Mesothelial cell of epicardium (in vitro differentiated cells): Measurements from ENCODE around the gene IPO9. TPM values are rescaled to one million over a fixed set of nuclear protein-coding genes. Genes with fewer than 3 reads are reported as not detected.

Source experiments
- DNase-seq, 2 experiments: peaks; one replicate each; pipeline ENCODE4 v3.0.0; 2021; ENCODE audit warnings: low spot score in 2 of 2; ENCODE audit not compliant: unreplicated experiment in 2 of 2
- H3K27ac Mint-ChIP-seq: 2 replicates; pipeline ENCODE4 v1.8.0; 2021; ENCODE audit warnings: mixed read lengths
- H3K27me3 Mint-ChIP-seq: 2 replicates; pipeline ENCODE4 v1.8.0; 2021; ENCODE audit warnings: low read depth, mixed read lengths
- H3K36me3 Mint-ChIP-seq: 2 replicates; pipeline ENCODE4 v1.8.0; 2021; ENCODE audit warnings: mixed read lengths
- H3K4me1 Mint-ChIP-seq: 2 replicates; pipeline ENCODE4 v1.8.0; 2021; ENCODE audit warnings: mixed read lengths
- H3K4me3 Mint-ChIP-seq: 2 replicates; pipeline ENCODE4 v1.8.0; 2021; ENCODE audit warnings: mild to moderate bottlenecking, moderate library complexity, mixed read lengths
- H3K9me3 Mint-ChIP-seq: 2 replicates; pipeline ENCODE4 v1.8.0; 2021; ENCODE audit warnings: mixed read lengths
- total RNA-seq: library from RNA; stranded (reverse); gene quantifications from 3 replicates; pipeline ENCODE4 v1.2.1, GENCODE V29; 2021
- TF ChIP-seq, protein P1 (sequence below): fragments of 200-600 bp; sonication (generic); IDR thresholded peaks from one replicate; pipeline ENCODE4 v1.5.0; 2021; ENCODE audit warnings: antibody characterized with exemption; ENCODE audit not compliant: unreplicated experiment

Gene IPO9
- total RNA-seq, 1 donor from 2014 or later: 87.8 TPM

DNA sequence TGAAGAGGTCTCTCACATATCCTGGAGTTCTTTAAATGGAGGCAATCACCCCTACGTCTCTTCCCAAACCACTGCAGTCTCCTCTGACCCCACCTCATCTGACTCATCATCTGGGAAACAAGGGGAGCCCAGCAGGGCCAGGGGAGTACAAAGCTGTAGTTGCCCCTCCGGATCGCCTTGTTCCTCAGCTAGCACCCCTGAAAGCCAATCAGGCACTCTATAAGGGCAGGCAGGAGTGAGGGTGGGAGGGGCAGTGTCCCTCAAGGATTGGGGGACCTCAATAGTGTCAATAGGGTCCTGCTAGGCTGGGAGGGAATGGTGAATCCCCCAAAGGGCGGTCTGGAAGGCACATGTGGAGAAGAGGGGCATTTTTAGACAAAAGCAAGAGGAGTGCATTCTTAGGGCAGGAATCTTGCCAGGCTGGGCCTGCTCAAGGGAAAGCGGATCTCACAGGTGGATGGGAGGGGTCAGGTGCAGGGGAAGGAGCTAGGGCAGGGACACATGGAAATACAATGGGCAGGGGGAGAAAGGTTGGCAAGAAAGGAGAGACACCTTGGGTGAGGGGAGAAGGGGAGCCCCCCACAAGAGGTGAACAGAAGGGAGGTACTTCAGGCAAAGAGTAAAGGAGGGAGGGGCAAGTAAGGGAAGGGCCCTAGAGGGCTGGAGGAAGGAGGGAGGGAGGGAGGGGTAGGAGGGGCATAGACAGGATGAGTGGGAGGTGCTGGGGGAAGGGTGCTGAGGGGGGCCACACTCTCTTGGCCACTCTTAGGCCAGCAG is 65.6 kb downstream of the IPO9 start:
- TF ChIP-seq, protein P1, sequence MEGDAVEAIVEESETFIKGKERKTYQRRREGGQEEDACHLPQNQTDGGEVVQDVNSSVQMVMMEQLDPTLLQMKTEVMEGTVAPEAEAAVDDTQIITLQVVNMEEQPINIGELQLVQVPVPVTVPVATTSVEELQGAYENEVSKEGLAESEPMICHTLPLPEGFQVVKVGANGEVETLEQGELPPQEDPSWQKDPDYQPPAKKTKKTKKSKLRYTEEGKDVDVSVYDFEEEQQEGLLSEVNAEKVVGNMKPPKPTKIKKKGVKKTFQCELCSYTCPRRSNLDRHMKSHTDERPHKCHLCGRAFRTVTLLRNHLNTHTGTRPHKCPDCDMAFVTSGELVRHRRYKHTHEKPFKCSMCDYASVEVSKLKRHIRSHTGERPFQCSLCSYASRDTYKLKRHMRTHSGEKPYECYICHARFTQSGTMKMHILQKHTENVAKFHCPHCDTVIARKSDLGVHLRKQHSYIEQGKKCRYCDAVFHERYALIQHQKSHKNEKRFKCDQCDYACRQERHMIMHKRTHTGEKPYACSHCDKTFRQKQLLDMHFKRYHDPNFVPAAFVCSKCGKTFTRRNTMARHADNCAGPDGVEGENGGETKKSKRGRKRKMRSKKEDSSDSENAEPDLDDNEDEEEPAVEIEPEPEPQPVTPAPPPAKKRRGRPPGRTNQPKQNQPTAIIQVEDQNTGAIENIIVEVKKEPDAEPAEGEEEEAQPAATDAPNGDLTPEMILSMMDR: no peak
- Mint-ChIP-seq H3K4me1 (peaks cover 15% of the 10 kb centered on the region), H3K27ac (no peak overlapping the region), H3K9me3 (no peaks in the 10 kb centered on the region), H3K4me3 (no peak overlapping the region), H3K36me3 (no peaks in the 10 kb centered on the region), H3K27me3 (peaks cover 2% of the 10 kb centered on the region)
- no peak for DNase-seq

- TF ChIP-seq, protein P1: no peak
- Mint-ChIP-seq H3K4me1 (peaks cover 14% of the 10 kb centered on the region), H3K9me3 (no peaks in the 10 kb centered on the region), H3K27ac (no peak overlapping the region), H3K4me3 (no peak overlapping the region), H3K36me3 (peaks cover 3% of the 10 kb centered on the region), H3K27me3 (no peaks in the 10 kb centered on the region)
- no peak for DNase-seq
Measured at GRCh38 chr1:201895120-201895665, 66.2 kb downstream of the IPO9 start.

DNA sequence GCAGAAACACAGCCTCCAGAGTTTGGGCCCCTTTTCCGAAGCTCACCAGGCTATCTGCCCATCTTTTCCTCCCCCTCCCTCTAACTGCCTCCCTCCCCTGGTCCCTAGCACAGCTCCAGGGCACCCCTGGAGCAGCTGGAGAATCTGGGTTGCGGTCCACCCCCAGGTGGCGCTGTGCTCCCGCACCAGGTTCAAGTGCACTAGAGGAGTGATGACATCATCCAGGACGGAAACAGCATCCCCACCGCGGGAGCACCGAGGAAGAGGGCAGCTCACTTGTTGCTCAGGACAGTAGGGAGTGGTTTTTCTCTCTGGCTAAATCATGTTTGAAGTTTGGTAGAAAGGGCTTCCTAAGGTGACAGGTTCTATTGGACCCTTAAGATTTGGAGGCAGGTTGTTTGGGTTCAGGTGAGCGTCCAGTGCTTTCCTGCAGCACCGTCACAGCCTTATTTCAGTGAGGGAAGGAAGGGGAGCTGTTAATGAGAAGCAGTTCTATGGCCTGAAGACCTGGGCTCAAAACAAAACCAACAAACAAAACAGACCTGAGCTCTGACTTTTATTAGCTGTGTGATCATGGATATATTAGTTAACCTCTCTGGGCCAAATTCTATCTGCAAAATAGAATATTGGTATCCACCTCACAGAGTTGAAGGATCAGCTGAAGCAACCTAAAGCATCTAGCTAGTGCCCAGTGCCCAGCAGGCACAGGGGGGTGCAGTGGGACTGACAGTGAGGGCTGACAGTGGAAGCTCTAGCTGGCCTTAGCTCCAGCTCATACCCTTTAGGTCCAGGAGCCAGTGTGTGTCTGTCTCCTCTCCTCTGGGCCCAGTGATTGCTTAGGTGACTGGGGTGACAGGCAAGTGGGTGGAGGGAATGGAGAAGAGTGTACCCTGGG is 67.2 kb downstream of the IPO9 start:
- H3K27me3 Mint-ChIP-seq: no peaks in the 10 kb centered on the region
- H3K36me3 Mint-ChIP-seq: peaks cover 3% of the 10 kb centered on the region
- peaks cover 14% of the 10 kb centered on the region for H3K4me1 Mint-ChIP-seq
- TF ChIP-seq, protein P1: peak; percentile 96
- peak; percentile 67 to 95 for DNase-seq
- peak overlapping the region; percentile 74 for H3K27ac Mint-ChIP-seq
- H3K4me3 Mint-ChIP-seq: no peak overlapping the region
- no peaks in the 10 kb centered on the region for H3K9me3 Mint-ChIP-seq

DNA sequence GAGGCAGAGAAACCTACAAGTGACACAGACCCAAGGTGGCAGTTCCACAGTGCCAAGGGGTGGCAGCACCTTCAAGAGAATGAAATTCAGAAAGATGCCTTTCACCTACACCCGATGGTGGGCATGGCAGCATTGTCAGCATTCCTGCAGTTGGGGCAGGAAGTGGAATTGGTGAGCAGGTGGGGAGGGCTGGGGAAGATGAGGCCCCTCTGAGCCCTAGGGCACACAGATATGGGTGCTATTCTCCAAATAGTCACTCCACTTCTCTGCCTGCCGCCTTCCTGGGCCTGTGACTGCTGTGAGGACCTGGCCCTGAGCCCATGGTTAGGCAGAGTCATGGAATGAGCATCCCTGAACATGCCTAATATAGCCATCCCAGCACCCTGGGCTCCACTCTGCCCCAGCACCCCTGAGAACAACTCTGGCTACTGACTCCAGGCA is 68.0 kb downstream of the IPO9 start:
- TF ChIP-seq, protein P1: no peak
- H3K27ac Mint-ChIP-seq: no peak overlapping the region
- H3K4me1 Mint-ChIP-seq: peaks cover 14% of the 10 kb centered on the region
- no peaks in the 10 kb centered on the region for H3K9me3 Mint-ChIP-seq
- H3K4me3 Mint-ChIP-seq: no peak overlapping the region
- peaks cover 3% of the 10 kb centered on the region for H3K36me3 Mint-ChIP-seq
- no peaks in the 10 kb centered on the region for H3K27me3 Mint-ChIP-seq
- no peak for DNase-seq

DNA sequence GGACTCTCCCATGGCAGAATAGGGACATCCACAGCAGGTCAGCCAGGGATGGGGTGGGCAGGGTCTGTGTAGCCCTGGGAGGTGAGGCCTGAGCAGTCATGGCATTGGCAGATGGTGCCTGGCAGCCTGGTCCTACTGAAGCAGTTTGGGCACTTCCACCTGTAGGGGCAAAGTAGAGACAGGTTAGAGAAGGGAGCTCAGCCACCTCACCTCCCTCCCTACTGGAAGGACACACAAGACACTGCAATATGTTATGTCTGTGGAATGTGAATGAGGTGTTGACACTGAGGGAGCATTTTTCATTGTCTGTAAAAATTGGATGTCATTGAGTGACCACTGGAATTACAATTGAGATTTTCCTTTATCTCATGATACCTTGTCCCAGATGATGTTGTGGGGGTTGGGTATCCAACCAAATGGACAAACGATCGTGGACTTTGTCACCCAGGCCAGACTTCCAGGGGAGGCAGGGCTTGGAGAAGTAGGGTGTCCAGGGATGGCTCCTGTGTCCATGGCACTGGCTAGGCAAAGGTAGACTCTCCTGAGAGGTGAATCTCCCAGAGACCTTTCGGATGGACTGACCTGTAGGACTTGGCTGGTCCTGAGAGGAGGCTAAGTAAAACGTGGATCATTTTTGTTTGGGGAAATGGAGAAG is 69.4 kb downstream of the IPO9 start:
- Mint-ChIP-seq H3K27me3 (no peaks in the 10 kb centered on the region), H3K4me1 (peaks cover 14% of the 10 kb centered on the region), H3K27ac (no peak overlapping the region), H3K9me3 (no peaks in the 10 kb centered on the region), H3K36me3 (peaks cover 3% of the 10 kb centered on the region), H3K4me3 (no peak overlapping the region)
- DNase-seq: no peak
- TF ChIP-seq, protein P1: no peak
